Measurements from ENCODE around the gene FAM83E.
"Not testable (repeated sequence)": the region's sequence is repeated elsewhere in the genome, so short reads cannot be mapped to it uniquely, and the experiment has no call there.

Gene FAM83E

DNA sequence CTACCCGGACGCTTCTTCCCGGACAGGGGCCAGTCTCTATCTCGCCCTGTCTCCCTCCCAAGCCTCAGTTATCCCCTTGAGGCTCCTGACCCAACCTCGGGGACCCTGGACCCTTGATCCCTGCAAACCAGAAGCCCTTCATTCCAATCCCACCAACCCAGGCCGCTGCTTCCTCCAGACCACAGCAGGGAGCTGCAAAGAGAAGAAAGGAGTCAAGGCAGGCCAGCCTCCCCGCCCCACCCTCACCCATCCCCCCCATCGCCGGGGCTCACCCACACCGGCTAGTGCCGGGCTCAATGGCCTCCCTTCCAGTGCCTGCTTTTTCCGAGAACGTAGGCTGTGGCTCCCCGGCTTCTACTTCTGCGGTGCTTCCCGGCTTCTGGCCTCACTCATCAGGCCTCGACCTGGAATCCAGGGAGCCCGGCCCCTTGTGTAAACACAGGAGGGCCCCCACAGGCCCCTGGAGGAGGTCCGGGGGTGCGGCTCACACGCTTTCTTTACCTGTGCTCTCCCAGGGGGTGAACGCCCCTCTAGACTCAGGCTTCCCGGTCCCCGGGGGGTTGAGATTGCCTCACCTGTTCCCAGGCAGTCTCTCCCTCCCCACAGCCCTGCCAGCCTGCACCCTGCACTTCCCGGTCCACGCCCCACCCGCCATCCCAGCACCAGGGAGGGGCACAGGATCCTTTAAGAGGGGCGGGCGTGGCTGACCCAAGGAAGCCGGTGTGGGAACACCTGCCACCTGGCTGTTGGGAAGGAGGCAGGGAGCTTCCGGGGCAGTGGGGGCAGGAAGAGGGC, at the start of gene FAM83E:
Gene FAM83E (minus strand): TSS at position 641 of the 795 bp plus-strand sequence. CDS start 1,704 bp downstream, outside the sequence.
- TF ChIP-seq, protein P1, sequence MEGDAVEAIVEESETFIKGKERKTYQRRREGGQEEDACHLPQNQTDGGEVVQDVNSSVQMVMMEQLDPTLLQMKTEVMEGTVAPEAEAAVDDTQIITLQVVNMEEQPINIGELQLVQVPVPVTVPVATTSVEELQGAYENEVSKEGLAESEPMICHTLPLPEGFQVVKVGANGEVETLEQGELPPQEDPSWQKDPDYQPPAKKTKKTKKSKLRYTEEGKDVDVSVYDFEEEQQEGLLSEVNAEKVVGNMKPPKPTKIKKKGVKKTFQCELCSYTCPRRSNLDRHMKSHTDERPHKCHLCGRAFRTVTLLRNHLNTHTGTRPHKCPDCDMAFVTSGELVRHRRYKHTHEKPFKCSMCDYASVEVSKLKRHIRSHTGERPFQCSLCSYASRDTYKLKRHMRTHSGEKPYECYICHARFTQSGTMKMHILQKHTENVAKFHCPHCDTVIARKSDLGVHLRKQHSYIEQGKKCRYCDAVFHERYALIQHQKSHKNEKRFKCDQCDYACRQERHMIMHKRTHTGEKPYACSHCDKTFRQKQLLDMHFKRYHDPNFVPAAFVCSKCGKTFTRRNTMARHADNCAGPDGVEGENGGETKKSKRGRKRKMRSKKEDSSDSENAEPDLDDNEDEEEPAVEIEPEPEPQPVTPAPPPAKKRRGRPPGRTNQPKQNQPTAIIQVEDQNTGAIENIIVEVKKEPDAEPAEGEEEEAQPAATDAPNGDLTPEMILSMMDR (IDR thresholded peaks at IDR 0.05; ENCODE audit: low read depth, low read length), result no peak
- H3K4me3 ChIP-seq (ENCODE audit: low read depth, low read length), result no peak within 1 kb of the TSS

DNA sequence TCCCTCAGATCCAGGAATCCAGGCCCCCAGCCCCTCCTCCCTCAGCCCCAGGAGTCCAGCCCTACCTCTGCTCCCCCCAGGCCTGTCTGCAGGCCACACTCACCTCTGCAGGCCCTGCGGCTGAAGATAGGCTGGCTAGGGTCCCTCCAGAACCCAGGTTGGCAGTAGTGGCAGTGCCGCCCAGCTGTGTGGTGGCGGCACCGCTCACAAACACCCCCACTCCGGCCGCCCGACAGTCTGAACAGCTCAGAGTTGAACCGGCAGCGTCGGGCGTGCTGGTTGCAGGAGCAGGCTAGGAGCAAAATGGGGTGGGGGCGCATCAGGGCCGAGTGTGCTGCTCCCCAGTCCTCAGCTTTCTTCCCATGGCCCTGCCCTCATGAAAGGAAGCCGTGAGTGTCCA, 49.6 kb upstream of the FAM83E start:
- TF ChIP-seq, protein P1 (IDR thresholded peaks at IDR 0.05; ENCODE audit: low read depth, low read length), result no peak
- no peak overlapping the region for H3K4me3 ChIP-seq (ENCODE audit: low read depth, low read length)

DNA sequence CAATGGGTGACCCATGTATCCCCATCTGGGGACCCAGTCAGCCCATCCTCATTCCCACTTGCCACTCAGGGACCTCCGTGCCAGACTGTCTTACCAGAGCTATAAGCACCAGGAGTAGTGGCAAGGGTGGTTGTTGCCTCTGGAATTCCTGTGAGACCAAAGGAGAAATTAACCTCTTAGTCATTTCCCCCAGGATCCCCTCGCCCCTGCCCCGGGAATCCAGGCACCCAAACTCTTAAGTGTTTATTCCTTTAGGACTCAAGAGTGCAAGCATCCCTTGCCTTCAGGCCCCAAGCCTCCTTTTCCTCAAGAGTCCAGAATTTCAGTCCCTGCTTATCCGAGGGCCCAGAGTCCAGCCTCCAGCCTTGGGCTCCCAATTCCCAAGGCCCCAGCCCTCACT, 48.8 kb upstream of the FAM83E start:
- H3K4me3 ChIP-seq (ENCODE audit: low read depth, low read length), result no peak overlapping the region
- TF ChIP-seq, protein P1 (IDR thresholded peaks at IDR 0.05; ENCODE audit: low read depth, low read length), result no peak

DNA sequence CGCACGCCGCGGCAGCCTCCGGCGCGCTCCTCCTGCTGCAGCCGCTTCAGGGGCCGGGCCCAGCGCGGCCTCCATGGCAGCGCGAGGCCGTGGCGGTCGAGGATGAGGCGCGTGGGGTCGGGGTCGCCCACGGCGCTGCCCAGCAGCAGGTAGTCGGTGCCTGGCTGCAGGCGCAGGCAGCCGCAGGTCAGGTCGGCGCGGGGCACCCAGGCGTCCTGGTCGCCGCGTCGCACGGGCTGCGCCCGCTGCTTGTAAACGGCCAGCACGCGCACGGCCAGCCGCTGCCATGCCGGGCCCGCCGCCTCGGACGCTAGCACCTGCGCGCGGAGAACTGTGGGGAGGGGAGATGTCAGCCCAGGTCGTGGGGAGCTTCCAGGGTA, 46.8 kb upstream of the FAM83E start:
- H3K4me3 ChIP-seq (ENCODE audit: low read depth, low read length), result no peak overlapping the region
- TF ChIP-seq, protein P1 (IDR thresholded peaks at IDR 0.05; ENCODE audit: low read depth, low read length), result no peak

DNA sequence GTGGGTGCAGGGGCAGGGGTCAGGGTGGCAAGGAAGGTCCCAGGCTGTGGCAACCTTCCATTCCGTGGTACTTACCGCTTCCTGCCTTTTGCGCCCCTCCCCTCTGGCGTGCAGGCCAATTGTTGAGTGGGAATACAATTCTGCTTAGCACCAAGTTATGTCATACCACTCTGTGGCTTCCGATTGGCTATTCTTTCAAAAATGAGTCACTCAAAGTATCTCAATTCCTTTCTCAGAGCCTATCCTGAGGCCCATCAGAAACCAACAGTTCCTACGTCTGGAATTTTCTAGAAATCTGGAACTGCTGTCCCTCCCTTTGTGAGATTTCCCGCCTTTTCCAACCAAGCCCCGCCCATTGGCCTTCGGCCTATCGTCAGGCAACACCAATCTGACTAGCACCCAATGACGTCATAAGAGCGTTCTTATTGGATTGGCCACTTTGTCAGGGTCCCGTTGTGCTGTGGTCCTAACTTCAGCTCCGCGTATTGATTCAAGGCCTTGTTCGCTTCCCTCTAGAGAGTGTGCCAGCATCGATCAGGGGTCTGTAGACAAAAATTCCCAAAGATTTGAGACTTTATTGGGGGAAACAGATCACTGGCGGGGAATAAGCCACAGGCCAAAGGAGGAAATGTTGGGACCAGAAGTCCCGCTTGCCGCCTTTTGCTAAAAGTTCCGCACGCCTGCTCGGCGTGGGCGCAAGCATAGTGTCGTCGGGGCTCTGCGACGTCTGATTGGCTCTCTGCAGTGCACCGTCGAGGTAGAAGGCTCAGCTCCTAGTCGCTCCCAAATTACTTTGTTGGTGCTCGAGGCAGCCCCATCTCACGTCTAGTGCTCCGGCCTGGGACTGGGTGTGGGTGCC, 46.2 kb upstream of the FAM83E start:
- H3K4me3 ChIP-seq (ENCODE audit: low read depth, low read length), result no peak overlapping the region
- TF ChIP-seq, protein P1 (IDR thresholded peaks at IDR 0.05; ENCODE audit: low read depth, low read length), result no peak

DNA sequence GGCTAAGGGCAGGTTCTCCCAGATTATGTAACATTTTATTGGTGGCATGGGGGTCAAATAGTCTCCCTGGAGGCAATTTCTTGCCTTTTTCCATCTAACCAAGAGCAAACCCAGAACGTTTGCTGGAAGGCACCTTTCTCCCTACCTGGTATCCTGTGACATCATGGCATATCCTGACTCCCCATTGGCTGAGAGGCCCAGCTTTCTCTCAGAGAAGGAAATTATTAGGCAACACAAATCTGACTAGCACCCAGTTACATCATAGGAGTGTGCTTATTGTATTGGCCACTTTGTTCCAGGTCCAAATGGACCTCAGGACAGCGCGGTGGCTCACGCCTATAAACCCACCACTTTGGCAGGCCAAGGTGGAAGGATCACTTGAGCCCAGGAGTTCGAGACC, 44.9 kb upstream of the FAM83E start:
- TF ChIP-seq, protein P1 (IDR thresholded peaks at IDR 0.05; ENCODE audit: low read depth, low read length), result no peak
- H3K4me3 ChIP-seq (ENCODE audit: low read depth, low read length), result no peak overlapping the region

DNA sequence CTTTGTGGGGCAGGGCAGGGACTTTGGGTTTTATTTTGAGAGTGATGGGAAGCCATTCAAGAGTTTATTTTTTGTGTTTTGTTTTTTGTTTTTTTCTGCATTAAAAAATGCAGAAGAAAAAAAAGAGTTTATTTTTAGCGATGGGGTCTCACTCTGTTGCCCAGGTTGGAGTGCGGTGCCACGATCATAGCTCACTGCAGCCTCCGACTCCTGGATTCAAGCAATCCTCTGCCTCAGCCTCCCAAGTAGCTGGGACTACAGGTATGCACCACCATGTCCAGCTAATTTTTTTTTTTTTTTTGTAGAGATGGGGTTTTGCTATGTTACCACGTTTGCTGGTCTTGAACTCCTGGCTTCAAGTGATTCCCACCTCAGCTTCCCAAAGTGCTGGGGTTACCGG, 43.6 kb upstream of the FAM83E start:
- TF ChIP-seq, protein P1 (IDR thresholded peaks at IDR 0.05; ENCODE audit: low read depth, low read length), result no peak
- H3K4me3 ChIP-seq (ENCODE audit: low read depth, low read length), result no peak overlapping the region

DNA sequence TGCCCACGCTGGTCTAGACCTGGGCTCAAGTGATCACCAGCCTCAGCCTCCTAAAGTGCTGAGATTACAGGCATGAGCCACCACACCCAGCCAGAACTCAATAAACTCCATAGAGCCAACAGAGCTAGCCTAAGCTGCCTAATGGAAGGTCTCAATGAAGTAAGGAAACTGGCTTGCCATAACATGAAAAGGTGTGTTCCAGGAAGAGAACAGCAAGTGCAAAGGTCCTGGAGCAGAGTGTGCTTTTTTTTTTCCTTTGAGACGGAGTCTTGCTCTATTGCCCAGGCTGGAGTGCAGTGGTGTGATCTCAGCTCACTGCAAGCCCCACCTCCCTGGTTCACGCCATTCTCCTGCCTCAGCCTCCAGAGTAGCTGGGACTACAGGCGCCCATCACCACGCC, 43.0 kb upstream of the FAM83E start:
- not testable (repeated sequence) for H3K4me3 ChIP-seq (ENCODE audit: low read depth, low read length)

All from WI38 (cell line).